Heart right ventricle (tissue), 16 donors: ENCODE measurements around the gene DGAT2. TPM values are rescaled to one million over a fixed set of nuclear protein-coding genes. Genes with fewer than 3 reads are reported as not detected.

Experiments
- ATAC-seq, 8 donors: fragments of 200-7000 bp; cut with Tn5 transposase; one replicate each; pipeline ENCODE4 v1.9.1; 2020; ENCODE audit warnings: mild to moderate bottlenecking in 8 of 8, moderate library complexity in 8 of 8, moderate number of reproducible peaks in 1 of 8
- DNase-seq, 2 donors: peaks; one replicate each; pipeline ENCODE4 v3.0.0-alpha.2; 2020
- H3K27ac ChIP-seq, 10 donors: fragments of 200-600 bp; sonication (generic) in 2 of 10; one replicate each; pipeline versions ENCODE4 v1.5.0 to v1.8.0; 2020 to 2022; ENCODE audit warnings: mild to moderate bottlenecking in 3 of 10
- H3K27me3 ChIP-seq, 7 donors: fragments of 200-600 bp; one replicate each; pipeline ENCODE4 v1.8.0; 2021 to 2022; ENCODE audit warnings: mild to moderate bottlenecking in 2 of 7
- H3K36me3 ChIP-seq, 9 donors: fragments of 200-600 bp; sonication (generic) in 1 of 9; one replicate each; pipeline versions ENCODE4 v1.5.0 to v1.8.0; 2020 to 2022; ENCODE audit warnings: mild to moderate bottlenecking in 2 of 9
- H3K4me1 ChIP-seq, 9 donors: fragments of 200-600 bp; sonication (generic) in 1 of 9; one replicate each; pipeline versions ENCODE4 v1.5.0 to v1.8.0; 2020 to 2022; ENCODE audit warnings: mild to moderate bottlenecking in 4 of 9
- H3K4me3 ChIP-seq, 10 donors: fragments of 200-600 bp; sonication (generic) in 2 of 10; one replicate each; pipeline versions ENCODE4 v1.5.0 to v1.8.0; 2020 to 2022; ENCODE audit warnings: mild to moderate bottlenecking in 7 of 10, moderate library complexity in 2 of 10
- H3K9me3 ChIP-seq, 11 donors: fragments of 200-600 bp in 10 of 11; sonication (generic) in 2 of 11; one replicate each; pipeline versions ENCODE4 v1.5.0 to v1.8.0; 2013 to 2022; ENCODE audit warnings: mild to moderate bottlenecking in 2 of 11, control low read depth in 1 of 11, moderate library complexity in 1 of 11
- CTCF ChIP-seq, 9 donors: fragments of 200-600 bp; sonication (generic) in 2 of 9; IDR thresholded peaks; one replicate each; pipeline versions ENCODE4 v1.5.0 to v1.8.0; 2021 to 2022; ENCODE audit warnings: antibody characterized with exemption in 9 of 9, mild to moderate bottlenecking in 5 of 9, moderate library complexity in 1 of 9
- WGBS, 2 donors: extraction: QIAGEN DNeasy Blood & Tissue Kit; methylation state at CpG; one replicate each; pipeline ENCODE4 v1.1.7; 2013; ENCODE audit warnings: inconsistent platforms in 1 of 2; 5-methylcytosine and 5-hydroxymethylcytosine counted together
- intact Hi-C, 10 donors: fragments of 100-400 bp; cut with DNase I; formaldehyde crosslinking; loops; one replicate each; pipeline versions ENCODE4 v1.11.1 to v1.14.2; 2022
- polyA plus RNA-seq, 2 donors: library from polyadenylated mRNA; stranded (reverse); fragments of 200-250 nt; gene quantifications; one replicate each; pipeline ENCODE4 v1.2.3, GENCODE V29; 2013
- total RNA-seq, 10 donors: library from RNA; stranded (reverse); fragmentation: NEBNext Ultra II Directional in 3 of 10; extraction: Animal tissue kit (Norgen Biotek cat#: 25700) in 3 of 10; gene quantifications; one replicate each; pipeline versions ENCODE4 v1.2.1 to v1.2.4, GENCODE V29; 2021 to 2023
- donor health status: Arrhythmogenic right ventricular cardiomyopathy.
- donor health status: ischemic (EF 13 %, LVEDD 7.1; RV severe dilation, severe dysfunction).
- donor health status: healthy with polysubstance abuse.
- donor health status: DM: no; HTN: yes; CAD: no.
- donor health status: DM: no; HTN: no; CAD: no.
- donor health status: ischemic (EF 25% LVEDD 6.9; RV normal size, moderate dysfunction).
- donor health status: ischemic (EF 25% LVEDD 5.7; RV mildly dilated, moderate dysfunction).
- donor health status: healthy.
- donor health status: DM: yes; HTN: yes; CAD: no.
- donor health status: Ischemic cardiomyopathy.
- donor health status: ischemic (EF 35%, LVEDD 5.7; RV mildly dilated, moderate dysfunction).
- donor health status: nonischemic (EF 11% LVEDD 7.7; RV severe dilation, severe dysfunction).
- donor health status: DM: yes; HTN: yes; CAD: no.
- donor health status: PGD.
- donor health status: ischemic (EF 29% LVEDD 5.4; RV normal size, mild dysfunction).
- donor health status: nonischemic (EF 23%, LVEDD 6.1; RV moderate dilation, normal function).

DGAT2 gene
- total and polyA plus RNA-seq, 12 donors: 6.2 to 24.4 (median 10.6) TPM

- Histone ChIP-seq H3K36me3 (peaks cover 0 to 3% (median 0%) of the 10 kb centered on the region in 9 donors), H3K27ac (peak overlapping the region in 2 of 10 donors; percentile 26 to 51), H3K4me3 (no peak overlapping the region), H3K27me3 (no peaks in the 10 kb centered on the region), H3K4me1 (peaks cover 0 to 22% (median 0%) of the 10 kb centered on the region in 9 donors), H3K9me3 (no peaks in the 10 kb centered on the region)
- ATAC-seq: peak in 3 of 8 donors; percentile 18 to 22 (median 21)
- intact Hi-C loops: loop anchor here (2.0 to 10.0 kb wide), 9 partner anchors 65 to 520 kb away; no protein-coding TSS in a partner anchor
- 88 to 89% methylated on average over 12 of the region's 12 CpGs for whole genome bisulfite sequencing, 2 donors
- DNase-seq: no peak
- no peak for TF ChIP-seq CTCF (IDR thresholded peaks at IDR 0.05)
Observed at GRCh38 chr11:75802021-75802912, 33.7 kb downstream of the DGAT2 start.

- WGBS, 2 donors: 42 to 50% methylated on average over 10 of the region's 10 CpGs
- no peak overlapping the region for H3K4me3 ChIP-seq
- peaks cover 0 to 1% (median 0%) of the 10 kb centered on the region in 9 donors for H3K36me3 ChIP-seq
- intact Hi-C loops: loop anchor here (1.0 to 10.0 kb wide), 11 partner anchors 64 to 519 kb away; no protein-coding TSS in a partner anchor
- H3K9me3 ChIP-seq: no peaks in the 10 kb centered on the region
- ATAC-seq (peak; percentile 75 to 94 (median 88)), DNase-seq (peak in 1 of 2 donors; percentile 82)
- H3K4me1 ChIP-seq: peaks cover 0 to 22% (median 0%) of the 10 kb centered on the region in 9 donors
- peak overlapping the region in 1 of 10 donors; percentile 26 for H3K27ac ChIP-seq
- TF ChIP-seq CTCF (IDR thresholded peaks at IDR 0.05): peak; percentile 80 to 95 (median 92)
- H3K27me3 ChIP-seq: no peaks in the 10 kb centered on the region
Observed at GRCh38 chr11:75802913-75803820, 34.6 kb downstream of the DGAT2 start.

GRCh38 chr11:75809111-75809510, 40.5 kb downstream of the DGAT2 start:
- intact Hi-C loops: loop anchor here in 3 of 10 donors (10.0 kb wide), 2 partner anchors 346 to 506 kb away; no protein-coding TSS in a partner anchor
- ATAC-seq (no peak), DNase-seq (no peak)
- no peak for TF ChIP-seq CTCF (IDR thresholded peaks at IDR 0.05)
- WGBS, 2 donors: 77 to 81% methylated on average over 2 of the region's 2 CpGs
- Histone ChIP-seq H3K27me3 (no peaks in the 10 kb centered on the region), H3K4me3 (no peak overlapping the region), H3K9me3 (no peaks in the 10 kb centered on the region), H3K4me1 (peaks cover 0 to 14% (median 6%) of the 10 kb centered on the region in 9 donors), H3K27ac (no peak overlapping the region), H3K36me3 (no peaks in the 10 kb centered on the region)

DNA sequence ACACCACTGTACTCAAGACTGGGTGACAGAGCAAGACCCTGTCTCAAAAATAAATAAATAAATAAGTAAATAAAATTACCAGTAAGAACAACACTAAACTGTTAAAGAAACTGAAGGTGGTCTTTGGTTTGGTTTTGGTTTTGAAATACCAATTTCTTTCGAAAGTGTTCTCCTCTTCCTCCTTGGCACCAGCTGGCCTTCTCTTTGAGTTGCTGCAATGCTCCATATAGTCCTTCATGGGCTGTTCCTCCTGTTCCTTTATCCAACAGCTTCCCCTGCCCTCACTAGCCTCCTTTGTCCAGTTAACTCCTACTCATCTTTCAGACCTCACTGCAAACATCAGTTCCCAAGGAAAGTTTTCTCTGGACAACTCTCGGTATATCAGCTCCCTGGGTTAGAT, 41.4 kb downstream of the DGAT2 start:
- ATAC-seq (no peak), DNase-seq (no peak)
- no peaks in the 10 kb centered on the region for H3K27me3 ChIP-seq
- no peaks in the 10 kb centered on the region for H3K36me3 ChIP-seq
- TF ChIP-seq CTCF (IDR thresholded peaks at IDR 0.05): no peak
- H3K4me3 ChIP-seq: no peak overlapping the region
- no peaks in the 10 kb centered on the region for H3K9me3 ChIP-seq
- intact Hi-C loops: loop anchor here in 3 of 10 donors (10.0 kb wide), 2 partner anchors 345 to 505 kb away; no protein-coding TSS in a partner anchor
- WGBS, 2 donors: 87 to 91% methylated on average over 2 of the region's 2 CpGs
- H3K4me1 ChIP-seq: peaks cover 0 to 17% (median 10%) of the 10 kb centered on the region in 9 donors
- H3K27ac ChIP-seq: peak overlapping the region in 1 of 10 donors; percentile 15
